ENCODE data around the gene CAPZB.

- TF ChIP-seq, protein P1, sequence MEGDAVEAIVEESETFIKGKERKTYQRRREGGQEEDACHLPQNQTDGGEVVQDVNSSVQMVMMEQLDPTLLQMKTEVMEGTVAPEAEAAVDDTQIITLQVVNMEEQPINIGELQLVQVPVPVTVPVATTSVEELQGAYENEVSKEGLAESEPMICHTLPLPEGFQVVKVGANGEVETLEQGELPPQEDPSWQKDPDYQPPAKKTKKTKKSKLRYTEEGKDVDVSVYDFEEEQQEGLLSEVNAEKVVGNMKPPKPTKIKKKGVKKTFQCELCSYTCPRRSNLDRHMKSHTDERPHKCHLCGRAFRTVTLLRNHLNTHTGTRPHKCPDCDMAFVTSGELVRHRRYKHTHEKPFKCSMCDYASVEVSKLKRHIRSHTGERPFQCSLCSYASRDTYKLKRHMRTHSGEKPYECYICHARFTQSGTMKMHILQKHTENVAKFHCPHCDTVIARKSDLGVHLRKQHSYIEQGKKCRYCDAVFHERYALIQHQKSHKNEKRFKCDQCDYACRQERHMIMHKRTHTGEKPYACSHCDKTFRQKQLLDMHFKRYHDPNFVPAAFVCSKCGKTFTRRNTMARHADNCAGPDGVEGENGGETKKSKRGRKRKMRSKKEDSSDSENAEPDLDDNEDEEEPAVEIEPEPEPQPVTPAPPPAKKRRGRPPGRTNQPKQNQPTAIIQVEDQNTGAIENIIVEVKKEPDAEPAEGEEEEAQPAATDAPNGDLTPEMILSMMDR (IDR thresholded peaks at IDR 0.05), result no peak
- TF ChIP-seq REST (IDR thresholded peaks at IDR 0.05; ENCODE audit: insufficient read depth in 1 of 2, low read depth in 2 of 2, low read length in 1 of 2) (no peak), SIN3A (IDR thresholded peaks at IDR 0.05; ENCODE audit: borderline replicate concordance, insufficient read depth, low read depth, low read length) (no peak)
Measured at GRCh38 chr1:19464696-19465095, 20.6 kb downstream of the CAPZB start.
